CD14-positive monocyte (primary cell): ENCODE results near the gene CCDC34. TPM values are rescaled to one million over a fixed set of nuclear protein-coding genes. Genes with fewer than 3 reads are reported as not detected.
A peak's percentile ranks its signal among the peaks of the same experiment; 100 is the strongest.

Experiments used
- DNase-seq, 3 donors: peaks; one replicate each; pipeline ENCODE4 v3.0.0-alpha.2; 2011 to 2022
- H2AFZ ChIP-seq: 2 replicates; pipeline ENCODE4 v1.6.0; 2012; ENCODE audit warnings: mild to moderate bottlenecking, low read depth, low read length, inconsistent platforms; ENCODE audit not compliant: insufficient read depth, poor library complexity, severe bottlenecking
- H3K27ac ChIP-seq, 2 donors: 1 replicate in 1 of 2; 2 replicates in 1 of 2; pipeline ENCODE4 v1.5.1; 2012 to 2013; ENCODE audit warnings: low read length in 2 of 2, control low read depth in 1 of 2, inconsistent platforms in 1 of 2, low read depth in 1 of 2, mild to moderate bottlenecking in 1 of 2
- H3K27me3 ChIP-seq, 2 donors: one replicate each; pipeline versions ENCODE4 v1.6.0 to v1.6.1; 2011 to 2013; ENCODE audit warnings: low read length in 2 of 2; ENCODE audit not compliant: control insufficient read depth in 2 of 2, insufficient read depth in 2 of 2
- H3K36me3 ChIP-seq, 2 donors: replicated peaks in 1 of 2; 1 replicate in 1 of 2; 2 replicates in 1 of 2; pipeline versions ENCODE4 v1.5.1 to v1.6.1; 2012 to 2013; ENCODE audit warnings: low read length in 2 of 2, control low read depth in 1 of 2, inconsistent platforms in 1 of 2, mild to moderate bottlenecking in 1 of 2; ENCODE audit not compliant: insufficient read depth in 2 of 2, control insufficient read depth in 1 of 2
- H3K4me1 ChIP-seq, 2 donors: 1 replicate in 1 of 2; 2 replicates in 1 of 2; pipeline versions ENCODE4 v1.5.1 to v1.6.1; 2012 to 2013; ENCODE audit warnings: low read length in 2 of 2, control low read depth in 1 of 2, inconsistent platforms in 1 of 2, mild to moderate bottlenecking in 1 of 2, moderate library complexity in 1 of 2; ENCODE audit not compliant: insufficient read depth in 2 of 2, control insufficient read depth in 1 of 2
- H3K4me2 ChIP-seq: replicated peaks from 2 replicates; pipeline ENCODE3; 2012; ENCODE audit warnings: low read length, moderate library complexity, mild to moderate bottlenecking; ENCODE audit not compliant: poor library complexity, severe bottlenecking; ENCODE audit errors: extremely low read depth
- H3K4me3 ChIP-seq, 3 experiments: fragments of 200-600 bp in 1 of 3; sonication (generic) in 1 of 3; replicated peaks in 1 of 3; 1 replicate in 2 of 3; 2 replicates in 1 of 3; pipeline ENCODE4 v1.5.1; 2011 to 2013; ENCODE audit warnings: low read length in 3 of 3, mild to moderate bottlenecking in 3 of 3, control low read depth in 2 of 3, low read depth in 2 of 3, inconsistent platforms in 1 of 3, moderate library complexity in 1 of 3
- H3K79me2 ChIP-seq: 2 replicates; pipeline ENCODE4 v1.6.0; 2012; ENCODE audit warnings: mild to moderate bottlenecking, control low read depth, inconsistent platforms, low read length, moderate library complexity; ENCODE audit not compliant: insufficient read depth
- H3K9ac ChIP-seq: 2 replicates; pipeline ENCODE4 v1.6.0; 2017; ENCODE audit warnings: low read length, mild to moderate bottlenecking; ENCODE audit not compliant: insufficient read depth, poor library complexity, severe bottlenecking
- H3K9me3 ChIP-seq, 2 donors: replicated peaks in 1 of 2; 1 replicate in 1 of 2; 2 replicates in 1 of 2; pipeline versions ENCODE4 v1.5.1 to v1.6.1; 2012 to 2013; ENCODE audit warnings: low read length in 2 of 2, control low read depth in 1 of 2; ENCODE audit not compliant: control insufficient read depth in 1 of 2, insufficient read depth in 1 of 2
- H4K20me1 ChIP-seq: 2 replicates; pipeline ENCODE4 v1.6.0; 2012; ENCODE audit warnings: mild to moderate bottlenecking, low read length, control low read depth, moderate library complexity; ENCODE audit not compliant: insufficient read depth
- H3K27ac Mint-ChIP-seq, 7 donors: one replicate each; pipeline ENCODE4 v1.8.0; 2020; ENCODE audit warnings: mild to moderate bottlenecking in 7 of 7, mixed read lengths in 7 of 7, moderate library complexity in 6 of 7, inconsistent platforms in 2 of 7
- H3K27me3 Mint-ChIP-seq, 3 donors: one replicate each; pipeline ENCODE4 v1.8.0; 2021 to 2022; ENCODE audit warnings: low read depth in 3 of 3, mild to moderate bottlenecking in 3 of 3, mixed read lengths in 3 of 3, moderate library complexity in 3 of 3, inconsistent platforms in 1 of 3
- H3K36me3 Mint-ChIP-seq, 2 donors: one replicate each; pipeline ENCODE4 v1.8.0; 2020; ENCODE audit warnings: mixed read lengths in 2 of 2, inconsistent platforms in 1 of 2, mild to moderate bottlenecking in 1 of 2
- H3K4me1 Mint-ChIP-seq: one replicate; pipeline ENCODE4 v1.8.0; 2020; ENCODE audit warnings: mild to moderate bottlenecking, mixed read lengths
- H3K4me3 Mint-ChIP-seq, 2 donors: one replicate each; pipeline ENCODE4 v1.8.0; 2020; ENCODE audit warnings: mild to moderate bottlenecking in 2 of 2, mixed read lengths in 2 of 2, moderate library complexity in 1 of 2
- H3K9me3 Mint-ChIP-seq, 7 donors: one replicate each; pipeline ENCODE4 v1.8.0; 2020 to 2022; ENCODE audit warnings: mixed read lengths in 7 of 7, mild to moderate bottlenecking in 6 of 7, moderate library complexity in 6 of 7, inconsistent platforms in 2 of 7
- whole genome bisulfite sequencing: methylation state at CpG from one replicate; pipeline ENCODE4 v1.1.5; 2013; ENCODE audit warnings: missing lambda C conversion rate; ENCODE audit not compliant: insufficient coverage; 5-methylcytosine and 5-hydroxymethylcytosine counted together
- intact Hi-C, 2 donors: fragments of 100-400 bp; cut with micrococcal nuclease; formaldehyde crosslinking; loops; one replicate each; pipeline versions ENCODE4 v1.15.0 to v1.15.1; 2023
- polyA plus RNA-seq, 3 donors: library from polyadenylated mRNA; depleted of rRNA in 1 of 3; unstranded in 2 of 3; stranded (reverse) in 1 of 3; fragments of 300-500 nt in 2 of 3; fragments of >200 nt in 1 of 3; fragmentation: Illumina TruSeq in 2 of 3; gene quantifications; 1 replicate in 2 of 3; 2 replicates in 1 of 3; pipeline ENCODE4 v1.2.3, GENCODE V29; 2012 to 2021
- TF ChIP-seq, protein P1 (sequence below): fragments of 200-600 bp; IDR thresholded peaks from one replicate; pipeline ENCODE4 v1.8.0; 2022; ENCODE audit warnings: antibody characterized with exemption, mild to moderate bottlenecking

The CCDC34 gene
- polyA plus RNA-seq, 3 donors = 0.08 to 0.11 (median 0.11) TPM

DNA sequence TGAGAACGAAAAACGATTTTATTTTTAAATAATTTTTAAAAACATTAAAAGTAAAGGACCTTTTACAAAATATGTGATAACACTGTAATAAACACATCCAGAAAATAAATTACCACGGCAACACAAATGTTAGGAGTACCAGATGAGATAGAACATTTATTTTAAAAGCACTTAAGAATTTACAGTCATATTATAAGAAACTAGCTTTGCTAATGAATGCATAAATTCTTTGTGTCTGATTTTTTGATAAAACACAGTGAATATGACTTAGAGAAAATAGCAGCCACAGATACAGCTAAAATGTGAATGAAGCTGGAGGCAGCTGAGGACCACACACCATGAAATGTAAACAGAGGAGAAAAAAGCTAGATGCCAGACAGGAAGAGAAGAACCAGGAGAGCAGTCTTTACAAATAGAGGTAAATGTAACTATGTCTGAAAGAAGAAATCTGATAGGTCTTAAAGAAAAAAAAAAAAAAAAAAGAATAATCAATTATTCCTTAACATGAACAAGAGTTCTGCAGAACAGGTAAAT is 14.6 kb downstream of the CCDC34 start:
- Histone ChIP-seq H3K4me1 (no peaks in the 10 kb centered on the region), H3K9me3 (no peaks in the 10 kb centered on the region), H2AFZ (no peak overlapping the region), H3K9ac (no peak overlapping the region), H3K79me2 (no peaks in the 10 kb centered on the region), H4K20me1 (no peaks in the 10 kb centered on the region), H3K27me3 (no peaks in the 10 kb centered on the region), H3K36me3 (no peaks in the 10 kb centered on the region), H3K4me2 (no peak overlapping the region), H3K27ac (no peak overlapping the region), H3K4me3 (no peak overlapping the region)
- Mint-ChIP-seq H3K9me3 (peaks cover 0 to 3% (median 0%) of the 10 kb centered on the region in 7 donors), H3K27me3 (no peaks in the 10 kb centered on the region), H3K27ac (peak overlapping the region in 1 of 7 donors; percentile 3), H3K4me3 (no peak overlapping the region), H3K4me1 (no peaks in the 10 kb centered on the region), H3K36me3 (peaks cover 5 to 20% of the 10 kb centered on the region in 2 donors)
- WGBS = no CpG with 5 or more reads among the region's 3 CpGs
- intact Hi-C loops = no loop called here
- DNase-seq = no peak
- TF ChIP-seq, protein P1, sequence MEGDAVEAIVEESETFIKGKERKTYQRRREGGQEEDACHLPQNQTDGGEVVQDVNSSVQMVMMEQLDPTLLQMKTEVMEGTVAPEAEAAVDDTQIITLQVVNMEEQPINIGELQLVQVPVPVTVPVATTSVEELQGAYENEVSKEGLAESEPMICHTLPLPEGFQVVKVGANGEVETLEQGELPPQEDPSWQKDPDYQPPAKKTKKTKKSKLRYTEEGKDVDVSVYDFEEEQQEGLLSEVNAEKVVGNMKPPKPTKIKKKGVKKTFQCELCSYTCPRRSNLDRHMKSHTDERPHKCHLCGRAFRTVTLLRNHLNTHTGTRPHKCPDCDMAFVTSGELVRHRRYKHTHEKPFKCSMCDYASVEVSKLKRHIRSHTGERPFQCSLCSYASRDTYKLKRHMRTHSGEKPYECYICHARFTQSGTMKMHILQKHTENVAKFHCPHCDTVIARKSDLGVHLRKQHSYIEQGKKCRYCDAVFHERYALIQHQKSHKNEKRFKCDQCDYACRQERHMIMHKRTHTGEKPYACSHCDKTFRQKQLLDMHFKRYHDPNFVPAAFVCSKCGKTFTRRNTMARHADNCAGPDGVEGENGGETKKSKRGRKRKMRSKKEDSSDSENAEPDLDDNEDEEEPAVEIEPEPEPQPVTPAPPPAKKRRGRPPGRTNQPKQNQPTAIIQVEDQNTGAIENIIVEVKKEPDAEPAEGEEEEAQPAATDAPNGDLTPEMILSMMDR = no peak

DNA sequence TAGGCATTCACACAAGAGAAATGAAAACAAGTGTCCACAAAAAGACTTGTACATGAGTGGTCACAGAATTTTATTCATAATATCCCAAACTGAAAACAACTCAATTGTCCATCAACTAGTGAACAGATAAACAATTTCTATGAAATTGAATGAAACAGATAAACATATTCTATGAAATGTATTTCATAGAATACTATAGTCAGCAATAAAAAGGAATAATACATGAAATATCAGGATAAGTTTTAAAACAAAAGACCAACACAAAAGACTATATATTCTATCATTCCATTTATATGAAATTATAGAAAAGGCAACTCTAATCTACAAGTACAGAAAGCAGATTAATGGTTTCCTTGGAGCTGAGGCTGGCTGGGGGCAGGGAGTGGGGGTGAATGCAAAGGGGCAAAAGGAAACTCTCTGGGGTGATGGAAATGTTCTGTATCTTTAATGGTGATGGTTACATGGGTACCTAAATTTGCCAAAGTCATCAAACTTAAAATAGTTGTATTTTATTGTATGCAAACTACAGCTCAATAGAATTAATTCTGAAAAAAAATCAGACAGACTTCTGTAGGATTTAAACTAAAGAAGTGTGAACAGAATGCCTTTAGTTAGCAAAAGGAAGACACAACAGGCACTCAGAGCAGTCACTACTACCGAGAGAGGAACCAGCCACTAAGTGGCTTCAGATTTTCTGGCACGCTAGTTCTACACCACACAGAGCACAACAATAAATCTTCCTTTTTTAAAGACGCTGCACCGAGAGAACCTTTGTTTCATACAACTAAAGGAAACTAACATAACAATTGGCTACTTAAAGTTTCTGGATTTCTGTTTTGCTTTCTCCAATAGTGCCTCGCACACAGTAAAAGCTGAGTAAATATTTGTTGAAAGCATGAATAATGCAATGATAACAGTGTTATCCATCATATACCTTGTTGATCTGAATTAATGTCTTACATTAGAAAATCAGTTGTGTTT is 15.4 kb downstream of the CCDC34 start:
- no peaks in the 10 kb centered on the region for H3K79me2 ChIP-seq
- peaks cover 5 to 20% of the 10 kb centered on the region in 2 donors for H3K36me3 Mint-ChIP-seq

More for the DNA sequence above, 15.4 kb downstream of the CCDC34 start:
- Histone ChIP-seq H3K4me1 (no peaks in the 10 kb centered on the region), H3K36me3 (no peaks in the 10 kb centered on the region), H3K4me3 (no peak overlapping the region), H3K27me3 (no peaks in the 10 kb centered on the region), H3K27ac (no peak overlapping the region), H3K9ac (no peak overlapping the region), H3K9me3 (no peaks in the 10 kb centered on the region), H3K4me2 (no peak overlapping the region), H2AFZ (no peak overlapping the region), H4K20me1 (no peaks in the 10 kb centered on the region)
- Mint-ChIP-seq H3K27me3 (no peaks in the 10 kb centered on the region), H3K4me1 (no peaks in the 10 kb centered on the region), H3K4me3 (no peak overlapping the region), H3K27ac (no peak overlapping the region), H3K9me3 (peaks cover 0 to 3% (median 0%) of the 10 kb centered on the region in 7 donors)
- intact Hi-C loops = no loop called here
- TF ChIP-seq, protein P1 = no peak
- no peak for DNase-seq
- no CpG with 5 or more reads among the region's 5 CpGs for WGBS
